ENCODE data around the gene CARD16. TPM values are rescaled to one million over a fixed set of nuclear protein-coding genes. Genes with fewer than 3 reads are reported as not detected.
"Not testable (repeated sequence)": the region's sequence is repeated elsewhere in the genome, so short reads cannot be mapped to it uniquely, and the experiment has no call there.

Gene CARD16
- 10 to 100 TPM; 11.8 to 30.6 TPM for total RNA-seq
- 10 to 100 TPM; 16.1 to 23.3 TPM for polyA plus RNA-seq
- long read RNA-seq, donor 1, partial matches to known transcripts = 0 of 4 reads
- long read RNA-seq, donor 1, other reads (novel, unspliced or antisense) = 0 of 4 reads
- long read RNA-seq, donor 2, partial matches to known transcripts = 0 of 4 reads
- long read RNA-seq, donor 2, other reads (novel, unspliced or antisense) = 0 of 4 reads

- H3K4me3 ChIP-seq (ENCODE audit: low read length in 2 of 2); H3K27me3 ChIP-seq (ENCODE audit: control insufficient read depth in 1 of 2, insufficient read depth in 2 of 2, low read length in 1 of 2); H3K27ac ChIP-seq (ENCODE audit: low read depth in 1 of 2, low read length in 2 of 2); H3K9me3 ChIP-seq (ENCODE audit: control insufficient read depth, low read length); H3K36me3 ChIP-seq (ENCODE audit: control insufficient read depth in 1 of 2, insufficient read depth in 2 of 2, low read length in 1 of 2); DNase-seq; intact Hi-C loops (cut with DNase I); H3K4me1 ChIP-seq (ENCODE audit: control insufficient read depth in 1 of 2, insufficient read depth in 2 of 2, low read length in 2 of 2): not testable (repeated sequence)
- WGBS, 2 donors = 51 to 54% methylated on average over 5 of the region's 5 CpGs
- peak; percentile 53 for ATAC-seq (ENCODE audit: low FRiP score)
These were observed at the start of gene CARD16 for GRCh38 chr11:105044557-105045524. CARD16 (minus strand) TSS chr11:105045335; CDS start chr11:105045297, 38 bp downstream.

GRCh38 chr11:105092256-105093239, 47.4 kb upstream of the CARD16 start:
- H3K36me3 ChIP-seq (ENCODE audit: control insufficient read depth in 1 of 2, insufficient read depth in 2 of 2, low read length in 1 of 2) = no peaks in the 10 kb centered on the region
- 32 to 38% methylated on average over 9 of the region's 9 CpGs for WGBS, 2 donors
- DNase-seq (no peak), ATAC-seq (ENCODE audit: low FRiP score) (peak; percentile 50)
- intact Hi-C loops (cut with DNase I) = no loop called here
- no peaks in the 10 kb centered on the region for H3K4me1 ChIP-seq (ENCODE audit: control insufficient read depth in 1 of 2, insufficient read depth in 2 of 2, low read length in 2 of 2)
- H3K27me3 ChIP-seq (ENCODE audit: control insufficient read depth in 1 of 2, insufficient read depth in 2 of 2, low read length in 1 of 2) = no peaks in the 10 kb centered on the region
- H3K4me3 ChIP-seq (ENCODE audit: low read length in 2 of 2) = no peak overlapping the region
- H3K9me3 ChIP-seq (ENCODE audit: control insufficient read depth, low read length) = no peaks in the 10 kb centered on the region
- H3K27ac ChIP-seq (ENCODE audit: low read depth in 1 of 2, low read length in 2 of 2) = no peak overlapping the region

DNA sequence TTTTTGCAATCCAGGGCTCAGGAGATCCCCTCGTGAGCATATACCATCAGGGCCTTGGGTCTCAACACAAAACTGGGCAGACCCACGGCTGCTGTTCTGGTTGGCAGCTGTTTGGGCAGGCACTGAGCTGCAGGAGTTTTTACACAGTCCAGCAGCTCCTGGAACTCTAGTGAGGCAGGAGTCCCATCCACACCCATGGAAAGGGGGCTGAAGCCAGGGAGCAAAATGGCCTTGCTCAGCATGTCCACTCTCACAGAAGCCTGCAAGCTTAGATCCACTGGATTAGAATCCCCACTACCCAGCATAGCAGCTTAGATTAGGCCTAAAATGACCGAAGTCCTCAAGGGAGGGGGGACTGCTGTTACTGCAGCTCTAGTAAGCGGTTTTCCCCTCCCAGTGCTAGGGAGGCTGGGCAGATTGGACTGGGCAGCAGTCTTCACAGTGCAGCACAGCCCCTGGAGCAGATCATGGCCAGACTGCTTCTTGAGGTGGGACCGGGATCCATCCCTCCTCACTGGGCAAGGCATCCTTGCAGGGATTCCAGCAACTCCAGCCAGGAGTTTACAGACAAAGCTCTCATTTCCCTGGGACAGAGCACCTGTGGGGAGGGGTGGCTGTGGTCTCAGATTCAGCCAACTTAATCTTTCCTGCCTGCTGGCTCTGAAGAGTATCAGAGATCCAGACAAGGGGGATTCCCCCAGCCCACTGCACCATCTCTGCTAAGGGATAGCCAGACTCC, 36.4 kb upstream of the CARD16 start:
- 79 to 86% methylated on average over 5 of the region's 5 CpGs for WGBS, 2 donors
- ATAC-seq (ENCODE audit: low FRiP score) (peak; percentile 29), DNase-seq (peak in 1 of 2 donors; percentile 41)
- Histone ChIP-seq H3K4me3 (ENCODE audit: low read length in 2 of 2) (no peak overlapping the region), H3K9me3 (ENCODE audit: control insufficient read depth, low read length) (peaks cover 2% of the 10 kb centered on the region), H3K27me3 (ENCODE audit: control insufficient read depth in 1 of 2, insufficient read depth in 2 of 2, low read length in 1 of 2) (no peaks in the 10 kb centered on the region), H3K36me3 (ENCODE audit: control insufficient read depth in 1 of 2, insufficient read depth in 2 of 2, low read length in 1 of 2) (no peaks in the 10 kb centered on the region), H3K27ac (ENCODE audit: low read depth in 1 of 2, low read length in 2 of 2) (no peak overlapping the region), H3K4me1 (ENCODE audit: control insufficient read depth in 1 of 2, insufficient read depth in 2 of 2, low read length in 2 of 2) (no peaks in the 10 kb centered on the region)
- intact Hi-C loops (cut with DNase I) = no loop called here

DNA sequence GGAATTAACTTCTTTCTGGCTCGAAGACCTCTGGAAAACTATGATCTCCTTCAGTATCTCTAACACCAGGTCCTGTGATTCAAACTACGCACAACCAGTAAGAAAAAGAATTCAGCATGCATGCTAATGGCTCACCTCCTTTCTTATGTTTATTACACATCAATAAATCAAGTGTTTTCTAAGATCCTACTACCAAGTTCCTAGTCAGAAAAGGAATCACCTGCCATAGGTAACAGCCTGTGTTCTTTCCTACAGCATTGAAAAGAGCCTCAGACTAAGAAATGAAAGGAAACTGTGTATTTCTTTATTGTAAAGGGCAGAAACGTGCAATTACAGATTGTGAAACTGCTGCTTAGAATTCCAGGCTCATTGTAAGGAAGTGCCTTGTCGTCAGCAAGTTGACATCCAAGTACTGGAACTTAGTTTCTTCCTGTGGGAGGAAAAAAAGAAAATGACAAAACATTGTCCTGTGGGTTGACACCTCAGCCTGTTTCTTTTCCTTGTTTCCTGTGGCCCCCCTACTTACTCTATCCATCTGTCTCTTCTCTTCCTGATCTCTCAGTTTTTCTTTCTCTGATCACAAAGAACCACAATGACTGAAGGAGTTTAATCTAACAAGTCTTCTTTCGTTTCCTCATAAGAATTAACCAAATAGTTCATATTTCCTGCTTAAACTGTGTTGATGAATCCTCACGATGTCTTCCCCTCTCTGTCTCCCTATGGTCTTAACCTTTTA, 35.2 kb upstream of the CARD16 start:
- ATAC-seq (ENCODE audit: low FRiP score); intact Hi-C loops (cut with DNase I); H3K4me3 ChIP-seq (ENCODE audit: low read length in 2 of 2); H3K9me3 ChIP-seq (ENCODE audit: control insufficient read depth, low read length); H3K27me3 ChIP-seq (ENCODE audit: control insufficient read depth in 1 of 2, insufficient read depth in 2 of 2, low read length in 1 of 2); H3K27ac ChIP-seq (ENCODE audit: low read depth in 1 of 2, low read length in 2 of 2); DNase-seq; H3K36me3 ChIP-seq (ENCODE audit: control insufficient read depth in 1 of 2, insufficient read depth in 2 of 2, low read length in 1 of 2); H3K4me1 ChIP-seq (ENCODE audit: control insufficient read depth in 1 of 2, insufficient read depth in 2 of 2, low read length in 2 of 2): not testable (repeated sequence)
- WGBS, 2 donors = 54 to 55% methylated on average over 5 to 6 of the region's 6 CpGs

- 94 to 96% methylated on average over 3 of the region's 3 CpGs for WGBS, 2 donors
- no peaks in the 10 kb centered on the region for H3K9me3 ChIP-seq (ENCODE audit: control insufficient read depth, low read length)
These were observed 33.1 kb upstream of the CARD16 start for GRCh38 chr11:105078283-105078682.

DNA sequence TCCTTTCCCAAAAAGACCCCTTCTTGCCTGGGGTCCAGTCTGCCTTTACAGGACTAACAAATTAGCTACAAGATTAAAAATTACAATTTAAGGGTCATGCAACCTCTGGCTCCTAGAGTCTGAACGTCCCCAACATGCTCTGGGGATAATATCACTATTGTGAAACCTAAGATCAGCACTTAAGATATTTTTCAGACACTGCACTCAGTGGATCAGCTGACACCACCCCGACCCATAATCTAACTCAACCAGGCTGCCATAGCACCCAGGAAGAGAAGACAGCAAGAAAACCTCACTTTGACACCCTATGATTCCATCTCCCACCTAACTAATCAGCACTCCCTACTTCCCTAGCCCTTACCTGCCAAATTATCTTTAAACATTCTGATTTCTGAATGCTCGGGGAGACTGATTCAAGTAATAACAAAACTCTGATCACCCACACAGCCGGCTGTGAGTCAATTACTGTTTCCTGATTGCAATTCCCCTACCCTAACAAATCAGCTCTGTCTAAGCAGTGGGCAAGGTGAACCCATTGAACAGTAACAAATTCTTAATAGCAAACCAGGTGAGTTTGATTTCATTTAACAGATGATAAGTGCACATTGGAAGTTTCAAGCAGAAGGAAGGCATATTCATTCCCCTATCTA, 32.1 kb upstream of the CARD16 start:
- intact Hi-C loops (cut with DNase I); H3K36me3 ChIP-seq (ENCODE audit: control insufficient read depth in 1 of 2, insufficient read depth in 2 of 2, low read length in 1 of 2); DNase-seq; H3K27me3 ChIP-seq (ENCODE audit: control insufficient read depth in 1 of 2, insufficient read depth in 2 of 2, low read length in 1 of 2); H3K9me3 ChIP-seq (ENCODE audit: control insufficient read depth, low read length); H3K27ac ChIP-seq (ENCODE audit: low read depth in 1 of 2, low read length in 2 of 2); ATAC-seq (ENCODE audit: low FRiP score); H3K4me3 ChIP-seq (ENCODE audit: low read length in 2 of 2); H3K4me1 ChIP-seq (ENCODE audit: control insufficient read depth in 1 of 2, insufficient read depth in 2 of 2, low read length in 2 of 2): not testable (repeated sequence)
- WGBS, 2 donors = 79 to 81% methylated on average over 4 of the region's 4 CpGs

More at GRCh38 chr11:105078283-105078682, 33.1 kb upstream of the CARD16 start:
- no peak overlapping the region for H3K27ac ChIP-seq (ENCODE audit: low read depth in 1 of 2, low read length in 2 of 2)
- no peaks in the 10 kb centered on the region for H3K4me1 ChIP-seq (ENCODE audit: control insufficient read depth in 1 of 2, insufficient read depth in 2 of 2, low read length in 2 of 2)
- DNase-seq (no peak), ATAC-seq (ENCODE audit: low FRiP score) (no peak)
- no peaks in the 10 kb centered on the region for H3K27me3 ChIP-seq (ENCODE audit: control insufficient read depth in 1 of 2, insufficient read depth in 2 of 2, low read length in 1 of 2)
- H3K36me3 ChIP-seq (ENCODE audit: control insufficient read depth in 1 of 2, insufficient read depth in 2 of 2, low read length in 1 of 2) = no peaks in the 10 kb centered on the region
- intact Hi-C loops (cut with DNase I) = no loop called here
- no peak overlapping the region for H3K4me3 ChIP-seq (ENCODE audit: low read length in 2 of 2)

DNA sequence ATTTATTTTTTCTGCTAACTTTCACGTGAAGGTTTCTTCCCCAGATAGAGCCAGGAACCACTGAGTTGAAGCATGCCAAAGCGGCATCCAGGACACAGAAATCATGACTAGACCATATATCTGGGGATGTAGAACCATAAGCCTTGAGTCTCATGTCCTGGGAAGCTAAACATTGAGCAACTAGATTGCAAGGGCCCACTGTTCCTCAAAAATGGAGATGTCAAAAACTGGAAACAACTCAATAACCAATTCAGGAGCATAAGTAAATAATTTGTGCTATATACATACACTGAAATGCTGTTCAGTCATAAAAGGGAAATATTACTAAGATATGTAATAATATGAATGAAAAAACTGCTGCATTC, 29.0 kb upstream of the CARD16 start:
- Histone ChIP-seq H3K27ac (ENCODE audit: low read depth in 1 of 2, low read length in 2 of 2) (no peak overlapping the region), H3K4me3 (ENCODE audit: low read length in 2 of 2) (no peak overlapping the region), H3K27me3 (ENCODE audit: control insufficient read depth in 1 of 2, insufficient read depth in 2 of 2, low read length in 1 of 2) (no peaks in the 10 kb centered on the region), H3K4me1 (ENCODE audit: control insufficient read depth in 1 of 2, insufficient read depth in 2 of 2, low read length in 2 of 2) (no peaks in the 10 kb centered on the region), H3K36me3 (ENCODE audit: control insufficient read depth in 1 of 2, insufficient read depth in 2 of 2, low read length in 1 of 2) (no peaks in the 10 kb centered on the region), H3K9me3 (ENCODE audit: control insufficient read depth, low read length) (no peaks in the 10 kb centered on the region)
- no peak for DNase-seq
- ATAC-seq (ENCODE audit: low FRiP score) = no peak
- WGBS, 2 donors = 84 to 86% methylated on average over 2 of the region's 2 CpGs
- intact Hi-C loops (cut with DNase I) = no loop called here

Measured in aorta (tissue), 5 donors.